ENCODE results near the gene PTPRM. TPM values are rescaled to one million over a fixed set of nuclear protein-coding genes. Genes with fewer than 3 reads are reported as not detected.

Gene PTPRM
- polyA plus RNA-seq, 1 experiment: 81.1 TPM

DNA sequence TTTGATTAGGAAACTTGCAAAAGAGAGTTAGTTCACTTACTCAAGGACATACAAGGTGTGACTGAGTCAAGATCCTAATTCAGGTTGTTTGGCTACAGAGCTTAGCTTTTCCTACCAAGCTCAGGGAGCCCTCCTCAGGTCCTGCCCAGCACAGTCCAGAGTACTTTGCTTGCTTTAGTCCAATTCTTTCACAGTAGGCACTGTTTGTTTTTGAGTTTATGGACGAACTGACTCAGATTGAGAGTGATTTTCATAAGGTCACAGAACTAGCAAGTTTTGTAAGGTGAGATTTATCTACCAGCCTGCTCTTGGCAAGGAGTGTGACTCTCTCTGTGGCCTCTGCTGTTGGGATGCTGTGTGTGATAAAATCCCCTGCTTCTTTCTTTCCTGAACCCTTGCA lies 310.5 kb downstream of the PTPRM start:
- ChIA-PET CTCF (no interaction called here), POLR2A (no interaction called here)
- Histone ChIP-seq H3K4me3 (ENCODE audit: low read depth, low read length) (no peak overlapping the region), H3K27ac (ENCODE audit: low read depth, low read length) (no peak overlapping the region), H3K27me3 (ENCODE audit: control insufficient read depth, insufficient read depth, low read length) (no peaks in the 10 kb centered on the region), H3K9me3 (ENCODE audit: control insufficient read depth, insufficient read depth, low read length) (no peaks in the 10 kb centered on the region)
- DNase-seq (ENCODE audit: low read depth, low spot score): no peak
- no peak for TF ChIP-seq CTCF (IDR thresholded peaks at IDR 0.05; ENCODE audit: low read depth, low read length)

GRCh38 chr18:7878265-7879211 lies 311.4 kb downstream of the PTPRM start:
- ChIA-PET CTCF (interaction anchor here (0.9 to 1.0 kb wide), 2 partner anchors 9 to 311 kb away, joined by 3 to 5 read pairs; partner anchors contain the start of gene PTPRM), POLR2A (no interaction called here)
- Histone ChIP-seq H3K4me3 (ENCODE audit: low read depth, low read length) (no peak overlapping the region), H3K27ac (ENCODE audit: low read depth, low read length) (no peak overlapping the region), H3K9me3 (ENCODE audit: control insufficient read depth, insufficient read depth, low read length) (no peaks in the 10 kb centered on the region), H3K27me3 (ENCODE audit: control insufficient read depth, insufficient read depth, low read length) (no peaks in the 10 kb centered on the region)
- no peak for TF ChIP-seq CTCF (IDR thresholded peaks at IDR 0.05; ENCODE audit: low read depth, low read length)
- no peak for DNase-seq (ENCODE audit: low read depth, low spot score)

DNA sequence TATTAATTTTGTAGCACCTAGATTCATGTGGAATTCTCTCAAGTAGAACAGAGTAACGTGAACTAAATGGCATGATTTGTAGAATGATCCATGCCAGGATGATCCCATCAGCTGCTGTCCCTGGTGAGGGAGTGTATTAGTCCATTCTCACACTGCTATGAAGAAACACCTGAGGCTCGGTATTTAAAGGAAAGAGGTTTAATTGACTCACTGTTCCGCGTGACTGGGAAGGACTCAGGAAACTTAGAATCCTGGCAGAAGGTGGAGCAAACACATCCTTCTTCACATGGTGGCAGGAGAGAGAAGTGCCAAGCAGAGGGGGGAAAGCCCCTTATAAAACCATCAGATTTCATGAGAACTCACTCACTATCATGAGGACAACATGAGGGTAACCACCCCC lies 312.6 kb downstream of the PTPRM start:
- CTCF ChIA-PET: no interaction called here
- Histone ChIP-seq H3K27ac (ENCODE audit: low read depth, low read length) (no peak overlapping the region), H3K4me3 (ENCODE audit: low read depth, low read length) (no peak overlapping the region), H3K9me3 (ENCODE audit: control insufficient read depth, insufficient read depth, low read length) (no peaks in the 10 kb centered on the region), H3K27me3 (ENCODE audit: control insufficient read depth, insufficient read depth, low read length) (no peaks in the 10 kb centered on the region)
- no peak for DNase-seq (ENCODE audit: low read depth, low spot score)
- POLR2A ChIA-PET: no interaction called here
- TF ChIP-seq CTCF (IDR thresholded peaks at IDR 0.05; ENCODE audit: low read depth, low read length): no peak

GRCh38 chr18:7885865-7886264 lies 318.7 kb downstream of the PTPRM start:
- POLR2A ChIA-PET: no interaction called here
- DNase-seq (ENCODE audit: low read depth, low spot score): no peak

More at GRCh38 chr18:7885865-7886264, 318.7 kb downstream of the PTPRM start:
- no peaks in the 10 kb centered on the region for H3K9me3 ChIP-seq (ENCODE audit: control insufficient read depth, insufficient read depth, low read length)
- CTCF ChIA-PET: no interaction called here
- TF ChIP-seq CTCF (IDR thresholded peaks at IDR 0.05; ENCODE audit: low read depth, low read length): no peak
- H3K27ac ChIP-seq (ENCODE audit: low read depth, low read length): no peak overlapping the region
- no peaks in the 10 kb centered on the region for H3K27me3 ChIP-seq (ENCODE audit: control insufficient read depth, insufficient read depth, low read length)
- no peak overlapping the region for H3K4me3 ChIP-seq (ENCODE audit: low read depth, low read length)
